ENCODE measurements around the gene CEP83. TPM values are rescaled to one million over a fixed set of nuclear protein-coding genes. Genes with fewer than 3 reads are reported as not detected.
"Not testable (repeated sequence)": the region's sequence is repeated elsewhere in the genome, so short reads cannot be mapped to it uniquely, and the experiment has no call there.

Gene CEP83
- polyA plus RNA-seq, 1 of the 3 experiments (the other 2 are of a cell fraction), result 2.5 TPM

DNA sequence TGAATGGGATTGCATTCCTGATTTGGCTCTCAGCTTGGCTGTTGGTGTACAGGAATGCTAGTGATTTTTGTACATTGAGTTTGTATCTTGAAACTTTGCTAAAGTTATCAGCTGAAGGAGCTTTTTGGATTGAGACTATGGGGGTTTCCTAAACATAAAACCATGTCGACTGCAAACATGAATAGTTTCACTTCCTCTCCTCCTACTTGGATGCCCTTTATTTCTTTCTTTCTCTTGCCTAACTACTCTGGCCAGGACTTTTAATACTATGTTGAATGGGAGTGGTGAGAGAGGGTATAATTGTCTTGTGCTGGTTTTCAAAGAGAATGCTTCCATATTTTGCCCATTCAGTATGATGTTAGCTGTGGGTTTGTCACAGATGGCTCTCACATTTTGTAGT lies 141.5 kb downstream of the CEP83 start:
- TF ChIP-seq TCF12 (IDR thresholded peaks at IDR 0.05), result no peak
- TF ChIP-seq FOXM1 (IDR thresholded peaks at IDR 0.05; ENCODE audit: low read depth), result no peak
- TF ChIP-seq, protein P1, sequence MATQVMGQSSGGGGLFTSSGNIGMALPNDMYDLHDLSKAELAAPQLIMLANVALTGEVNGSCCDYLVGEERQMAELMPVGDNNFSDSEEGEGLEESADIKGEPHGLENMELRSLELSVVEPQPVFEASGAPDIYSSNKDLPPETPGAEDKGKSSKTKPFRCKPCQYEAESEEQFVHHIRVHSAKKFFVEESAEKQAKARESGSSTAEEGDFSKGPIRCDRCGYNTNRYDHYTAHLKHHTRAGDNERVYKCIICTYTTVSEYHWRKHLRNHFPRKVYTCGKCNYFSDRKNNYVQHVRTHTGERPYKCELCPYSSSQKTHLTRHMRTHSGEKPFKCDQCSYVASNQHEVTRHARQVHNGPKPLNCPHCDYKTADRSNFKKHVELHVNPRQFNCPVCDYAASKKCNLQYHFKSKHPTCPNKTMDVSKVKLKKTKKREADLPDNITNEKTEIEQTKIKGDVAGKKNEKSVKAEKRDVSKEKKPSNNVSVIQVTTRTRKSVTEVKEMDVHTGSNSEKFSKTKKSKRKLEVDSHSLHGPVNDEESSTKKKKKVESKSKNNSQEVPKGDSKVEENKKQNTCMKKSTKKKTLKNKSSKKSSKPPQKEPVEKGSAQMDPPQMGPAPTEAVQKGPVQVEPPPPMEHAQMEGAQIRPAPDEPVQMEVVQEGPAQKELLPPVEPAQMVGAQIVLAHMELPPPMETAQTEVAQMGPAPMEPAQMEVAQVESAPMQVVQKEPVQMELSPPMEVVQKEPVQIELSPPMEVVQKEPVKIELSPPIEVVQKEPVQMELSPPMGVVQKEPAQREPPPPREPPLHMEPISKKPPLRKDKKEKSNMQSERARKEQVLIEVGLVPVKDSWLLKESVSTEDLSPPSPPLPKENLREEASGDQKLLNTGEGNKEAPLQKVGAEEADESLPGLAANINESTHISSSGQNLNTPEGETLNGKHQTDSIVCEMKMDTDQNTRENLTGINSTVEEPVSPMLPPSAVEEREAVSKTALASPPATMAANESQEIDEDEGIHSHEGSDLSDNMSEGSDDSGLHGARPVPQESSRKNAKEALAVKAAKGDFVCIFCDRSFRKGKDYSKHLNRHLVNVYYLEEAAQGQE (IDR thresholded peaks at IDR 0.05; ENCODE audit: low read depth, low read length), result no peak
- no peak for TF ChIP-seq FOXJ3 (CRISPR knock-in tag; IDR thresholded peaks at IDR 0.05)
- no peak for TF ChIP-seq EP300 (IDR thresholded peaks at IDR 0.05; ENCODE audit: borderline replicate concordance in 1 of 2, low read depth in 1 of 2, low read length in 1 of 2)
- no peak for TF ChIP-seq GATA2 (CRISPR knock-in tag; IDR thresholded peaks at IDR 0.05)
- TF ChIP-seq, protein P2, sequence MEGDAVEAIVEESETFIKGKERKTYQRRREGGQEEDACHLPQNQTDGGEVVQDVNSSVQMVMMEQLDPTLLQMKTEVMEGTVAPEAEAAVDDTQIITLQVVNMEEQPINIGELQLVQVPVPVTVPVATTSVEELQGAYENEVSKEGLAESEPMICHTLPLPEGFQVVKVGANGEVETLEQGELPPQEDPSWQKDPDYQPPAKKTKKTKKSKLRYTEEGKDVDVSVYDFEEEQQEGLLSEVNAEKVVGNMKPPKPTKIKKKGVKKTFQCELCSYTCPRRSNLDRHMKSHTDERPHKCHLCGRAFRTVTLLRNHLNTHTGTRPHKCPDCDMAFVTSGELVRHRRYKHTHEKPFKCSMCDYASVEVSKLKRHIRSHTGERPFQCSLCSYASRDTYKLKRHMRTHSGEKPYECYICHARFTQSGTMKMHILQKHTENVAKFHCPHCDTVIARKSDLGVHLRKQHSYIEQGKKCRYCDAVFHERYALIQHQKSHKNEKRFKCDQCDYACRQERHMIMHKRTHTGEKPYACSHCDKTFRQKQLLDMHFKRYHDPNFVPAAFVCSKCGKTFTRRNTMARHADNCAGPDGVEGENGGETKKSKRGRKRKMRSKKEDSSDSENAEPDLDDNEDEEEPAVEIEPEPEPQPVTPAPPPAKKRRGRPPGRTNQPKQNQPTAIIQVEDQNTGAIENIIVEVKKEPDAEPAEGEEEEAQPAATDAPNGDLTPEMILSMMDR (IDR thresholded peaks at IDR 0.05), result no peak
- H3K4me1 ChIP-seq (ENCODE audit: control insufficient read depth in 1 of 2, insufficient read depth in 2 of 2, low read depth in 1 of 2, low read length in 1 of 2), result no peaks in the 10 kb centered on the region
- no peaks in the 10 kb centered on the region for H3F3A ChIP-seq (replicated peaks; ENCODE audit: insufficient read depth)
- no peaks in the 10 kb centered on the region for H3K27me3 ChIP-seq (ENCODE audit: insufficient read depth)
- no peak overlapping the region for H2AFZ ChIP-seq (ENCODE audit: low read depth)
- no peaks in the 10 kb centered on the region for H3K79me2 ChIP-seq (ENCODE audit: insufficient read depth)
- no peaks in the 10 kb centered on the region for H3K9me3 ChIP-seq
- no peak overlapping the region for H3K4me3 ChIP-seq (ENCODE audit: low read depth in 2 of 2, low read length in 1 of 2)
- CTCF ChIA-PET, result interaction anchor here (1.6 kb wide), 1 partner anchor 172 kb away, joined by 3 read pairs; no protein-coding TSS in a partner anchor
- H4K20me1 ChIP-seq (ENCODE audit: insufficient read depth), result no peaks in the 10 kb centered on the region
- no peak for DNase-seq
- peaks cover 2 to 3% of the 10 kb centered on the region in 2 experiments for H3K36me3 ChIP-seq (replicated peaks in 1 of 2; ENCODE audit: control insufficient read depth in 1 of 2, insufficient read depth in 2 of 2, low read length in 1 of 2)
- 100% methylated on average over 1 of the region's 1 CpG for WGBS (ENCODE audit: low lambda C conversion rate)
- H3K9ac ChIP-seq, result no peak overlapping the region
- H3K9me2 ChIP-seq, result no peaks in the 10 kb centered on the region
- H3K4me2 ChIP-seq, result no peak overlapping the region
- POLR2A ChIA-PET, result no interaction called here
- no peak overlapping the region for H3K27ac ChIP-seq (ENCODE audit: low read depth in 2 of 2, low read length in 1 of 2)

DNA sequence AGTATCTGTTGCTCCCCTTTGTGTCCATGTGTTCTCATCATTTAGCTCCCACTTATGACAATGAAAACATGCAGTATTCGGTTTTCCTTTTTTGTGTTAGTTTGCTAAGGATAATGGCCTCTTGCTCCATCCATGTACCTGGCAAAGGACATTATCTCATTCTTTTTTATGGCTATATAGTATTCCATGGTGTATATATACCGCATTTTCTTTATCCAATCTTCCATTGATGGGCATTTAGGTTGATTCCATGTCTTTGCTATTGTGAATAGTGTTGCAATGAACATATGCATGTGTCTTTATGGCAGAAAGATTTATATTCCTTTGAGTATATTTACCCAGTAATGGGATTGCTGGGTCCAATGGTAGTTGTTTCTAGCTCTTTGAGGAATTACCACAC lies 143.1 kb downstream of the CEP83 start:
- H3K27me3 ChIP-seq (ENCODE audit: insufficient read depth); H3K36me3 ChIP-seq (replicated peaks in 1 of 2; ENCODE audit: control insufficient read depth in 1 of 2, insufficient read depth in 2 of 2, low read length in 1 of 2); H3F3A ChIP-seq (replicated peaks; ENCODE audit: insufficient read depth); H3K9me3 ChIP-seq; H3K79me2 ChIP-seq (ENCODE audit: insufficient read depth); H3K4me3 ChIP-seq (ENCODE audit: low read depth in 2 of 2, low read length in 1 of 2); CTCF ChIA-PET; H3K4me2 ChIP-seq; DNase-seq; H3K4me1 ChIP-seq (ENCODE audit: control insufficient read depth in 1 of 2, insufficient read depth in 2 of 2, low read depth in 1 of 2, low read length in 1 of 2); POLR2A ChIA-PET; H3K27ac ChIP-seq (ENCODE audit: low read depth in 2 of 2, low read length in 1 of 2); H4K20me1 ChIP-seq (ENCODE audit: insufficient read depth); H2AFZ ChIP-seq (ENCODE audit: low read depth); H3K9ac ChIP-seq; H3K9me2 ChIP-seq: not testable (repeated sequence)
- WGBS (ENCODE audit: low lambda C conversion rate), result 98% methylated on average over 2 of the region's 2 CpGs

Data from SK-N-SH (cell line).